ENCODE data around the gene NFX1.
A peak's percentile ranks its signal among the peaks of the same experiment; 100 is the strongest.

The NFX1 gene

GRCh38 chr9:33264473-33265177 is 25.7 kb upstream of the NFX1 start, which contains the start of the genes BAG1 and CHMP5:
Gene BAG1, minus strand, starts transcription at chr9:33264708.
Gene CHMP5, plus strand, starts transcription at chr9:33265049. Its CDS starts 30 bp downstream, at chr9:33265079.
- Histone ChIP-seq H3K4me1 (ENCODE audit: insufficient read depth, low read length, poor library complexity, severe bottlenecking) (peaks cover 55% of the 10 kb centered on the region), H3K27me3 (ENCODE audit: insufficient read depth, low read length, poor library complexity, severe bottlenecking) (peaks cover 8% of the 10 kb centered on the region), H2AFZ (ENCODE audit: low read length) (peak within 1 kb of the TSS; percentile 78), H3K9me3 (ENCODE audit: insufficient read depth, low read depth, low read length) (no peaks in the 10 kb centered on the region), H3K4me2 (ENCODE audit: low read depth, low read length, poor library complexity, severe bottlenecking) (peak within 1 kb of the TSS; percentile 100), H3F3A (ENCODE audit: low read depth) (no peaks in the 10 kb centered on the region), H3K36me3 (ENCODE audit: insufficient read depth, low read length) (peaks cover 23% of the 10 kb centered on the region), H3K79me2 (ENCODE audit: insufficient read depth, low read length) (peaks cover 83% of the 10 kb centered on the region), H3K4me3 (ENCODE audit: low read length, poor library complexity, severe bottlenecking) (peak within 1 kb of the TSS; percentile 90), H3K9me2 (replicated peaks; ENCODE audit: low read depth, low read length) (no peaks in the 10 kb centered on the region), H4K20me1 (ENCODE audit: insufficient read depth, low read length, poor library complexity, severe bottlenecking) (peaks cover 38% of the 10 kb centered on the region), H3K9ac (ENCODE audit: low read depth, low read length, poor library complexity, severe bottlenecking) (peak within 1 kb of the TSS; percentile 96)
- TF ChIP-seq CTCF (conservative IDR thresholded peaks at IDR 0.05; ENCODE audit: low read length) (peak; percentile 17; the same call in 1 of the 2 replicates), EZH2phosphoT487 (IDR thresholded peaks at IDR 0.05; ENCODE audit: borderline replicate concordance) (no peak)

GRCh38 chr9:33265211-33265865 is 25.0 kb upstream of the NFX1 start:
- 0 out of 2 replicates have a peak overlapping the region, but pooled peaks have one; percentile 28 for H2AFZ ChIP-seq (ENCODE audit: low read length)
- H3K4me1 ChIP-seq (ENCODE audit: insufficient read depth, low read length, poor library complexity, severe bottlenecking) = peaks cover 49% of the 10 kb centered on the region
- no peaks in the 10 kb centered on the region for H3K9me3 ChIP-seq (ENCODE audit: insufficient read depth, low read depth, low read length)
- no peaks in the 10 kb centered on the region for H3F3A ChIP-seq (ENCODE audit: low read depth)
- TF ChIP-seq CTCF (conservative IDR thresholded peaks at IDR 0.05; ENCODE audit: low read length) (no peak), EZH2phosphoT487 (IDR thresholded peaks at IDR 0.05; ENCODE audit: borderline replicate concordance) (no peak)
- H3K27me3 ChIP-seq (ENCODE audit: insufficient read depth, low read length, poor library complexity, severe bottlenecking) = peaks cover 8% of the 10 kb centered on the region
- peaks cover 21% of the 10 kb centered on the region for H3K36me3 ChIP-seq (ENCODE audit: insufficient read depth, low read length)
- peak overlapping the region; percentile 100 for H3K4me2 ChIP-seq (ENCODE audit: low read depth, low read length, poor library complexity, severe bottlenecking)
- peak overlapping the region; percentile 96 for H3K9ac ChIP-seq (ENCODE audit: low read depth, low read length, poor library complexity, severe bottlenecking)
- no peaks in the 10 kb centered on the region for H3K9me2 ChIP-seq (replicated peaks; ENCODE audit: low read depth, low read length)
- peaks cover 33% of the 10 kb centered on the region for H4K20me1 ChIP-seq (ENCODE audit: insufficient read depth, low read length, poor library complexity, severe bottlenecking)
- H3K79me2 ChIP-seq (ENCODE audit: insufficient read depth, low read length) = peaks cover 76% of the 10 kb centered on the region
- H3K4me3 ChIP-seq (ENCODE audit: low read length, poor library complexity, severe bottlenecking) = peak overlapping the region; percentile 90

GRCh38 chr9:33267151-33267767 is 23.1 kb upstream of the NFX1 start:
- Histone ChIP-seq H4K20me1 (ENCODE audit: insufficient read depth, low read length, poor library complexity, severe bottlenecking) (peaks cover 21% of the 10 kb centered on the region), H3K9me2 (replicated peaks; ENCODE audit: low read depth, low read length) (no peaks in the 10 kb centered on the region), H2AFZ (ENCODE audit: low read length) (no peak overlapping the region), H3F3A (ENCODE audit: low read depth) (no peaks in the 10 kb centered on the region), H3K9ac (ENCODE audit: low read depth, low read length, poor library complexity, severe bottlenecking) (peak overlapping the region; percentile 28), H3K27me3 (ENCODE audit: insufficient read depth, low read length, poor library complexity, severe bottlenecking) (peaks cover 8% of the 10 kb centered on the region), H3K4me1 (ENCODE audit: insufficient read depth, low read length, poor library complexity, severe bottlenecking) (peaks cover 34% of the 10 kb centered on the region), H3K4me3 (ENCODE audit: low read length, poor library complexity, severe bottlenecking) (peak overlapping the region; percentile 90), H3K9me3 (ENCODE audit: insufficient read depth, low read depth, low read length) (no peaks in the 10 kb centered on the region), H3K4me2 (ENCODE audit: low read depth, low read length, poor library complexity, severe bottlenecking) (peak overlapping the region; percentile 100), H3K36me3 (ENCODE audit: insufficient read depth, low read length) (peaks cover 21% of the 10 kb centered on the region; the same call in 1 of the 2 replicates), H3K79me2 (ENCODE audit: insufficient read depth, low read length) (peaks cover 57% of the 10 kb centered on the region)
- no peak for TF ChIP-seq EZH2phosphoT487 (IDR thresholded peaks at IDR 0.05; ENCODE audit: borderline replicate concordance)
